Right lobe of liver (tissue), 4 donors: ENCODE data around the gene NRK.

Source experiments
- CTCF ChIP-seq, 4 donors: fragments of 200-600 bp in 3 of 4; fragments of 450-650 bp in 1 of 4; IDR thresholded peaks; one replicate each; pipeline versions ENCODE4 v1.5.1 to v1.8.0; 2016 to 2022; ENCODE audit warnings: antibody characterized with exemption in 4 of 4, mild to moderate bottlenecking in 2 of 4
- POLR2A ChIP-seq: fragments of 450-650 bp; IDR thresholded peaks from one replicate; pipeline ENCODE4 v1.6.1; 2017; ENCODE audit warnings: antibody characterized with exemption, mild to moderate bottlenecking
- donor health status: DM: no; HTN: no; CAD: no.
- donor health status: DM: no; HTN: no; CAD: no.
- donor health status: DM: no; HTN: yes; CAD: no.

- peak; percentile 37 to 58 (median 48) for TF ChIP-seq CTCF (IDR thresholded peaks at IDR 0.05)
- TF ChIP-seq POLR2A, result no peak
Measured at GRCh38 chrX:105876658-105877057, 54.3 kb downstream of the NRK start.
